Activated CD8-positive, alpha-beta memory T cell treated with anti-CD3 and anti-CD28 coated beads, Interleukin-2, amount 50 U/mL, for 24 hours (primary cell): ENCODE results near the gene TFCP2.

ENCODE experiments used
- DNase-seq: peaks from one replicate; pipeline ENCODE4 v3.0.0-alpha.2; 2020; ENCODE audit errors: extremely low read depth

TFCP2 gene

GRCh38 chr12:51197736-51198567 is 25.0 kb upstream of the TFCP2 start:
- no peak for DNase-seq

DNA sequence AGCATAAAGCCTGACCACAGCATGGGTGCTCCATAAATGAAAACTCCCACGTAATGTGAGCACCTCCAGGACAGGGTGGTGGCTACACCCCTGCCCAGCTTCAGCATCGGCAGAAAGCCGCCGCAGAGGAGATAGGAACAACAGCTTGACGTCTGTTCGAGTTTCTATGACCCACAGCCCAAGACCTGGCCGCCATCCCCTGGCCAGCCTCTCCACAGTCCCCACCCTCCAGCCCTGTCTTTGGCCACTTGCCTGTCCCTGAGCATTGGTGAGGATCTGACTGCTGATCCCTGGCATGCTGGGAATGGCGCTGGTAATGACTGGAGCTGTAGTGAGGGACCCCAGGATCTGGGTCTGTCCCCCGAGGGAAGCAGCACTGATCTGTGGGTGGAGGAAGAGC is 23.6 kb upstream of the TFCP2 start:
- no peak for DNase-seq

GRCh38 chr12:51195841-51196240 is 22.9 kb upstream of the TFCP2 start:
- DNase-seq: no peak

DNA sequence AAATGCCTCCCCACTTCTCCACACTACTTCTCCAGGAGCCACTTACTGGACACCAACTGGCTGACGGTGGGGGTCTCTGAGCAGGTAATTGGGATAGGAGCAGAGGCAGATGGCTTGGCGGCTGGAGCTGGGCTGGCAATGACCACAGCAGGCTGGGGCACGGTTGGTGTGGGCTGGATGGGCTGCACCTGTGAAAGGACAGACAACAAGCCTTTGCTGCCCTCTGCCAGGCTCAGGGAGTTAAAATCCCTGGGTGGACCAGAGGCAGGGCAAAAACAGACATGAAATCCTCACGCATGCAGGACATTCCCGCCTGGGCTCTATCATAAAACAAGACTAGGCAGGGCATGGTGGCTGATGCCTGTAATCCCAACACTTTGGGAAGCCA is 19.3 kb upstream of the TFCP2 start:
- DNase-seq: no peak

DNA sequence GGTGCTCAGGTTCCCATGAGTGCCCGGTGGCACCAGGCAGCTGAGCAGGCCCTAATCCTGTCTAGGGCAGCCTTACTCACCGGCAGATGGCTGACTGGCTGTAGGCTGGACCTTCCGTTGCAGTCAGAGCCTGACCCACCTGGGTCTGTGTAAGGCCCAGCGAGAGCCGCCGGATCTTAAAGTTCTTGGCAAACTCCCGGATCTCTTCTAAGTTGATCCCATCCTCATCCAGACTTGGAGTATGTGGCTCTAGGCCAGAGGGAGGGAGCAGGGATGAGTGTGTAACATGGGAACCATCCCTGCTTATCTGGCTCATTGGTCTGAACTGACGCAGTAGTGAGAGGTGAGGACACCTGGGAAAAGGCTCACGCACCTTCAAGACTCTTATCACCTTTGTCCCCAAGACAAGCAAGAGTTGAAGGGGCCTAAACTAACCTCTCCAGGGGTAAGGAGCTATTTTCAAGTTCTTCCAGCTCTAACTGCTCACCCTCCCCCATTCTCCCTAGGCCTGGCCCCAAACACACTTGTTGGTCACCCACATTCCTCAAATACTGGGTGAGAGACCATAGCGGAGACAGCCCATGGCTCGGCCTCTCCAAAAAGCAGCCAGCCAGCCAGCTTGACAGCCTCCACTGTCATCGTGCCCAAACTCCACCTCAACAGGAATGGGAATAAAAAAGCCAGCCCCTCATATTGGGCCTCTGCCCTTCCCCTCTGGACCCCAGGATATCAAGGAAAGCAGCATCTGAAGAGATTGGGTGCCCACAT is 18.8 kb upstream of the TFCP2 start:
- DNase-seq: no peak

DNA sequence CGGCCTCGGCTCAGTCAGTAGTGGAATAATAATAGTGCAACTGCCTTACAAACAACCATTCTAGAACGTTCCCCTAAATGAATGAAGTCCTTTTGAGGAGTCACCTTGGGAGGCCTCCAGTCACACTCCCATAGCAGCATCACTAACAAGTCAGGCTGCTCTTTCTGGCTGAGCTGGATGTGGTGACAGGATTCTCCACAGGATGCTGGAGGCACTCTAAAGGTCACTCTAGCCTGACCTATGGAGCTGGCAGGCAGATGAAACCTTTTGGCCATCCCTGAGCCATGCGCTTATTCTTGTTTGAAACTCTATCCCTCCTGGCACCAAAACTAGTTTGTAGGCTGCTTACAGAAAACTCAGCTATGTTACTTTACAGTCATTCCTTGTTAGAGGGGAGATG is 17.9 kb upstream of the TFCP2 start:
- DNase-seq: no peak

- DNase-seq: no peak
These were observed 16.9 kb upstream of the TFCP2 start for GRCh38 chr12:51189790-51190355.

DNA sequence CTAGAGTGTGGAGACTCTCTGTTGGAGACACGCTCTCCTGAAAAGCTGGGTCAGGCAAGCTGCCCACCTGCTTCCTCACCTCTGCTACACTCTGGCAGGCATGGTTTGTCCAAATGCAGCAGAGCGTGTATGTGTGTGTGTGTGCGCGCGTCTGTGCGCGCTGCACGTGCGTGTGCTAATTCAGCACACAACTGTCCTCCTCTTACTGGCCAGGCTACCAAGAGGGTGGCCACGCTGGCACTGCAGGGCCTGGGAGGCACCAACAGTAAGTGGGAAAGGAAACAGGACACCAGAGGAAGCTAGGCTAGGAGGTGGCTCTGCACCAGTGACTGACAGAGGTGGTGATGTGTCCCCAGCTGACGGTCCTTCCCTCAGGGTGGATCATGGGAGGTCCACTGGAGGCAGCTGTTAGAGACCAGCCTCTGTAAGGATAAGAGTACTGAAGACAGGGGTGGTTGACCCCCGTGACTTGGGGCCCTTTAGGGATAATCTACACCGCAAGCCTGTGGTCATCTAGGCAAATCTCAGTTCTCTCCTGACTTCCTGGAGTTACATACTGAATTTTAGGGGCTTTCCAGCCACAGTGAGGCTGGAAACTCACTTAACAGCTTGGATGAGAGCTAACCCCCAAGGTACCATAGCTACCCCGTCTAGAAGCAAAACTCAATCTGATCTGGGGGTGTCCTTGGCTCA is 15.6 kb upstream of the TFCP2 start:
- no peak for DNase-seq

DNA sequence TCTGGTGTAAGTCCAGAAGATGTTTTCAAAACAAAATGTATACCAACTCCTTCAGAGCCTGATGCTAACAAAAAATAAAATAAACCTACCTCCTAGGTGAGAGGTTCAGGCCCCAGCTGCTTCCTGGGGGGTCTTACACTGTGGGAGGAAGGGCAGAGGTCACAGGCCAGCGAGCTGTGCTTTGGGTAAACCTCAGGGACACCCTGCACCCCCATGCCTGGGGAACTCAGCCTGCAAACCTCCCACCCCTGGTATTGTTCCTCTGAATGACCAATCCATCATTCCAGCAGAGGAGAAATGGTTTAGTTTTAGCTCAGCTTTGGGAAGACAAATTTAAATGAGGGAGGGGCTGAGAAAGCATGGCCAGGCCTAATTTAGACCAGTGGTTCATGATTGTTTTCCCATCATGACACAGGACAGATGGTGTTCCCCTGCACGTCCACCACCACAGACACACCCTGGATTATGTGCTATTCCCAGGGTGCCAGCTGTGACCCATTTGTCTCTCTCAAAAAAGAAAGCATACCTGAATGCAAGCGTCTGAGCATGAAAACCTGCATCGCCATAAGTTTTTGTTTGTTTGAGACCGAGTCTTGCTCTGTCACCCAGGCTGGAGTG is 14.5 kb upstream of the TFCP2 start:
- no peak for DNase-seq

- DNase-seq: no peak
These were observed 13.6 kb upstream of the TFCP2 start for GRCh38 chr12:51186465-51187085.

- no peak for DNase-seq
These were observed 12.3 kb upstream of the TFCP2 start for GRCh38 chr12:51185171-51185717.

- DNase-seq: no peak
These were observed 10.9 kb upstream of the TFCP2 start for GRCh38 chr12:51183816-51184215.

DNA sequence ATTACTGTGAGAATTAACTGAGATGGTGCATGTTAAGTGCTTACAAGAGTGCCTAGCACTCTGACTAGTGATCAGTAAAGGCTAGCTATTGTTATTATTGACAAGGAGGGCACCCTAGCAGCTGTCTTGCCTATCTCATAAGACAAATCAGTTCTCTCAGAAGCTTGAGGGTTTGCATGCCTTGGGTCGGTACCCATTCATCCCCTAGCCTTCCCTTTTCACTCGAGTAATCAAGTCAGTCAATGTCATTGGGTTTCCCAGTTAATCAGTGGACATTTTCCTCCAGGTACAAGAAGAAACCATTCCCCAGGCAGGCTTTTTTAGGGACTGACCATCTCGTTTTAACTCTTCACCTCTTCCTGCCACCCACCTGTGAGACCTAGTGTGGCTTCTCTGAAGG is 10.4 kb upstream of the TFCP2 start:
- no peak for DNase-seq

GRCh38 chr12:51181558-51181957 is 8.6 kb upstream of the TFCP2 start:
- no peak for DNase-seq

DNA sequence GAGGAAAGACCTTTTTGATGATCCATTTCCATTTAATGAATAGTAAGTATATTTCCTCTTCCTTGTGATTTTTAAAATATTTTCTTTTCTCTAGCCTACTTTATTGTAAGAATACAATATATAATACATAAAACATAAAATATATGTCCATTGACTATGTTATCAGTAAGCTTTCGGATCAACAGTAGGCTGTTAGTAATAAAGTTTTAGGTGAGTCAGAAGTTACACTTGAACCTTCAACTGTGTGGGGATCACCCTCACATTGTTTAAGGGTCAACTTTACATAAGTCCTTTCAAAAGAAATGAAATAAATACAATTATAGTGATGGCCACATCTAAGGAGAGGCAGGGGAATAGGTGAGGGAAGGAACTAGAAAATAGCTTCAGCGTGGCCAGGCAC is 5.0 kb upstream of the TFCP2 start:
- DNase-seq: no peak

GRCh38 chr12:51174501-51174900 is 1.6 kb upstream of the TFCP2 start:
- DNase-seq: no peak

GRCh38 chr12:51171884-51172514 is 936 bp downstream of the TFCP2 start:
- DNase-seq: no peak

DNA sequence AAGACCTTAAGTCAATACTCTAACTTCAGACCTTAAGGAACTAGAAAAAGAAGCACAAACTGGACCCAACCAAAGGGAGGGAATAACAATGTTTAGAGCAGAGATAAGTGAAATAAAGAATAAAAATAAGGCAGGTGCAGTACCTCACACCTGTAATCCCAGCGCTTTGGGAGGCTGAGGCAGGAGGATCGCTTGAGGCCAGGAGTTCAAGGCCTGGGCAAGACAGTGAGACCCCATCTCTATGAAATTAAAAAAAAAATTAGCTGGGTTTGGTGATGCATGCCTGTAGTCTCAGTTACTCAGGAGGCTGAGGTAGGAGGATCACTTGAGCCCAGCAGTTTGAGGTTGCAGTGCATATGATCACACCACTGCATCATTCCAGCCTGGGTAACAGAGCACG is 9.1 kb downstream of the TFCP2 start:
- no peak for DNase-seq

- DNase-seq: no peak
These were observed 10.7 kb downstream of the TFCP2 start for GRCh38 chr12:51162217-51162616.

- DNase-seq: no peak
These were observed 12.0 kb downstream of the TFCP2 start for GRCh38 chr12:51160814-51161459.
